ENCODE data around the gene REEP3.
"Not testable (repeated sequence)": the region's sequence is repeated elsewhere in the genome, so short reads cannot be mapped to it uniquely, and the experiment has no call there.

REEP3 gene

DNA sequence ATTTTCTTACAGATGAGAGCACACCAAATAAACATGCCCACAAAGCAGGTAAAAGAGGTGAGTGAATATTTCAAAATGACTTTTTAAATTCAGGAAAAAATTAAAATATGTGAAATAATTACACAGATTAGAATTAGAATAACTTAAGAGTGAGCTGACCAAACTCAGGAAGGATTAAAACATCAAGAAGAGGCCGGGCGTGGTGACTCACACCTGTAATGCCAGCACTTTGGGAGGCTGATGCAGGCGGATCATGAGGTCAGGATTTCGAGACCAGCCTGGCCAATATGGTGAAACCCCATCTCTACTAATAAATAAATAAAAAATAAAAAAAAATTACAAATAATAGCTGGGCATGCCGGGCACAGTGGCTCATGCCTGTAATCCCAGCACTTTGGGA, 140.1 kb downstream of the REEP3 start:
- DNase-seq (ENCODE audit: low read depth in 2 of 2, low spot score in 1 of 2): no peak

GRCh38 chr10:63664341-63664885, 143.2 kb downstream of the REEP3 start:
- no peak for DNase-seq (ENCODE audit: low read depth in 2 of 2, low spot score in 1 of 2)

DNA sequence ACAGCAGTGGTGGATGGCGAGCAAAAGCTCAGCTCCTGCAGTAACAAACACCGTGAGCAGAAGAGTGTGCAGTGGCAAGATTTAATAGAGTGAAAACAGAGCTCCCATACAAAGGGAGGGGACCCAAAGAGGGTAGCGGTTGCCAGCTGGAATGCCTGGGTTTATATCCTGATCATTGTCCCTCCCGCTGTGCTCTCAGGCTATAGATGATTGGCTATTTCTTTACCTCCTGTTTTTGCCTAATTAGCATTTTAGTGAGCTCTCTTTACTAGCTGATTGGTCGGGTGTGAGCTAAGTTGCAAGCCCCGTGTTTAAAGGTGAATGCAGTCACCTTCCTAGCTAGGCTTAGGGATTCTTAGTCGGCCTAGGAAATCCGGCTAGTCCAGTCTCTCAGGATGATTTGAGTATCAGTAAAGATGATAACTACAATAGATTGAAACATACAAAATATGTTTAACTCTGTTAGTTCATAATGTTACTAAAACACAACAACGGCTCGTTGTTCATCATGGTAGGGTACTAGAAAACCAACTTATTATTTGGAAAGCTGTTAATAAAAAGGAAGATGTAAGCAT, 143.9 kb downstream of the REEP3 start:
- not testable (repeated sequence) for DNase-seq (ENCODE audit: low read depth in 2 of 2, low spot score in 1 of 2)

GRCh38 chr10:63665670-63666134, 144.5 kb downstream of the REEP3 start:
- no peak for DNase-seq (ENCODE audit: low read depth in 2 of 2, low spot score in 1 of 2)

DNA sequence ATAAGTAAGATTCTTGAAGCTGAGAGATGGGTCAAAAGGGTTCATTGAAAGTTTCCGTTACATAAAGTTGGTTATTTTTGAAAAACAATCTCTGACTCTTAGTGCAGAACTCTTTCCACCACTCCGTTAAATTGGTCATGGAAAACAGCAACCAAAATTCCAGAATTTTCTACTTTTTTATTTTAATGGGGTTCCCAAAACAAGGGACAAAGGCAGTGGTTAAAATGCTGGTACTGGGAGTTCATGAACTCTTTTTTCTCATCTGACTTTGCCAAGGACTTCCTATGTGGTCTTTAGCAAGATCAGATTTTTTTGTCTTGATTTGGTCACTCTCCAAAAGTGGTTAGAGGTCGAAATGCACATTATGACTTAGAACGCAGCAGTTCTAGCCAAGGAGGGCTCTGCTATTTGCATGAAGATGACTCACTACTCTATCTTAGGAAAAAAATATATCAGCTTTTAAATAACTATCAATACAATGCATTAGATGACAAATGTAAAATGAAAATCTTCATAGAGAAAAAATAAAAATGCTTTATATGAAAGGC, 145.7 kb downstream of the REEP3 start:
- DNase-seq (ENCODE audit: low read depth in 2 of 2, low spot score in 1 of 2): no peak

- no peak for DNase-seq (ENCODE audit: low read depth in 2 of 2, low spot score in 1 of 2)
Observed at GRCh38 chr10:63667596-63668480, 146.6 kb downstream of the REEP3 start.

DNA sequence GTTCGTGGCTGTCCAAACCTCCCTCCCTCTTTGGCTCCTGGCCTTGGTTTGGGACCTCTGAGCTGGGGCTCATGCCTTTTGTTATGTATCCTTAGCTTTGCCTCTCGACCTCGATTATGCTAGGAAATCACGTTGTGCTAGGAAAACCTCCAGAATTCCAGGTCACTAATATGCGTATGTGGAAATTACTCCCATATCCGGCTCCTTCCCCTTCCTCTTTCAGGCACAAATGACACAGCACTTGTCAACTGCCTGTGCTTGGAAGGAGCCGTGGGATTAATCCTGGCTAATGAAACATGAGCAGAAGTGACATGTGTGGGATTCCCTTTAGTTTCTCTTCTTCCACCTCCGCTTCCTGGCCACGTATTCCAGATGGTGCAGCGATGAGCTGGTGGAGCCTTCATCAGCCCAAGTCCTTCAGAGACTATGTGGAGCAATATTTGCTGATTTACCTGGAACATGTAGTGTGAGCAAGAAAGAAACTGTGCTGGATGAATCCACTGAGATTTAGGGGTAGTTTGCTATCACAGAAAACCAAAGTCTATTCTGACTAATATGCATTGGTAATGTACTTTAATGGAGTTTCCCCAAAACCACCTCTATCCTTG, 149.2 kb downstream of the REEP3 start:
- no peak for DNase-seq (ENCODE audit: low read depth in 2 of 2, low spot score in 1 of 2)

GRCh38 chr10:63671317-63671937, 150.2 kb downstream of the REEP3 start:
- DNase-seq (ENCODE audit: low read depth in 2 of 2, low spot score in 1 of 2): no peak

- DNase-seq (ENCODE audit: low read depth in 2 of 2, low spot score in 1 of 2): no peak
Observed at GRCh38 chr10:63672491-63672890, 151.3 kb downstream of the REEP3 start.

DNA sequence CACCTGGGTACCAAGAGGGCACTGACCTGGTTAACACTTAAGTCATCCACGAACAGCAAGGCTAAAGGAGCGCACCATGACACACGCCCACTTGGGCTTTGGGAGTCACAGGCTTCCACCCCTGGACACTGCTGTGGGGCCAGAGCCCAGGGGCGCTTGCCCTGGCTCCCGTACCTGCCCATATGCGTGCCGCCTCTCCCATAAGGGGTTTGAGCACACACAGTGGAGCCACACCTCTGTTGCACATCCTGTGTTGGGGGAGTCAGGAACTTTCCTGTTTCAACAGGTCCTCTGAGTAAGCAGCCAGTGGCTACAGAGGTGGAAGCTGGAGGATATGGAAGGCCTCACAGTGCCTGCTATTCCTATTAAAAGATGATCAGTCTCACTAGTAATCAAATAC, 152.0 kb downstream of the REEP3 start:
- no peak for DNase-seq (ENCODE audit: low read depth in 2 of 2, low spot score in 1 of 2)

DNA sequence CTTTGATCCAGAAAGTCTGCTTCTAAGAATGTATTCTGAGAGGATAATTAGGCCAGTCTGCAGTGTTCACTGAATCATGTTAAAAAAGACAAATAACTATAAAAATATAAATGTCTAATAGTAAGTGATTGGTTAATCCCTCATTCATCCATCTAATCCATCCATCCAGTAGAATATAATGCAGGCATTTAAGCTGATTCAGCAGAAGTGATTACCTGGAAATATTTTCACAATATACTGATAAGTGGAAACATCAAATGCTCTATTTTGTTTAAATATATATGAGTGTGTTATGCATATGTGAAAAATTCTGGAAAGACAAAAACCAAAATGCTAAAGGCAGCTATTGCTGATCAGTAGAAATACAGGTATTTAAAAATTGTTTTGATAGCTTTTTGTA, 152.6 kb downstream of the REEP3 start:
- no peak for DNase-seq (ENCODE audit: low read depth in 2 of 2, low spot score in 1 of 2)
